Measurements from ENCODE around the gene ATG16L2. TPM values are rescaled to one million over a fixed set of nuclear protein-coding genes. Genes with fewer than 3 reads are reported as not detected.

Gene ATG16L2
- total RNA-seq, 1 donor from 2014 or later: 9.6 TPM

GRCh38 chr11:72867970-72868369, 53.8 kb downstream of the ATG16L2 start:
- peaks cover 15% of the 10 kb centered on the region for H3K4me1 ChIP-seq (ENCODE audit: insufficient read depth, low read length)
- no peaks in the 10 kb centered on the region for H3K9me3 ChIP-seq (ENCODE audit: insufficient read depth, low read depth, low read length)
- H4K20me1 ChIP-seq (ENCODE audit: insufficient read depth, low read length): no peaks in the 10 kb centered on the region
- H3K36me3 ChIP-seq (ENCODE audit: insufficient read depth, low read length): no peaks in the 10 kb centered on the region
- Mint-ChIP-seq H3K27me3 (ENCODE audit: low read depth, unreplicated experiment) (no peaks in the 10 kb centered on the region), H3K36me3 (ENCODE audit: low read depth, unreplicated experiment) (peaks cover 10% of the 10 kb centered on the region), H3K4me1 (ENCODE audit: low read depth, unreplicated experiment) (no peaks in the 10 kb centered on the region), H3K27ac (ENCODE audit: unreplicated experiment) (no peak overlapping the region), H3K4me3 (ENCODE audit: unreplicated experiment) (no peak overlapping the region), H3K9me3 (ENCODE audit: unreplicated experiment) (no peaks in the 10 kb centered on the region)
- DNase-seq (ENCODE audit: low read depth): no peak
- H2AFZ ChIP-seq (ENCODE audit: low read depth, low read length): no peak overlapping the region
- no peaks in the 10 kb centered on the region for H3K79me2 ChIP-seq (ENCODE audit: insufficient read depth, low read length)
- no peak overlapping the region for H3K9ac ChIP-seq (ENCODE audit: low read length)
- H3K27me3 ChIP-seq (ENCODE audit: insufficient read depth, low read length): no peaks in the 10 kb centered on the region
- no peak overlapping the region for H3K4me2 ChIP-seq (ENCODE audit: low read length)
- no peak overlapping the region for H3K4me3 ChIP-seq (ENCODE audit: insufficient read depth, low read depth, low read length)
- no peak for TF ChIP-seq CTCF (IDR thresholded peaks at IDR 0.05; ENCODE audit: insufficient read depth, low read depth, low read length)
- TF ChIP-seq EZH2 (IDR thresholded peaks at IDR 0.05; ENCODE audit: insufficient read depth, low read length): no peak
- FAIRE-seq: no peak
- no peak overlapping the region for H3K27ac ChIP-seq (ENCODE audit: low read depth, low read length)

GRCh38 chr11:72869831-72870230, 55.6 kb downstream of the ATG16L2 start:
- Mint-ChIP-seq H3K36me3 (ENCODE audit: low read depth, unreplicated experiment) (peaks cover 10% of the 10 kb centered on the region), H3K9me3 (ENCODE audit: unreplicated experiment) (no peaks in the 10 kb centered on the region), H3K27ac (ENCODE audit: unreplicated experiment) (no peak overlapping the region), H3K4me1 (ENCODE audit: low read depth, unreplicated experiment) (no peaks in the 10 kb centered on the region), H3K27me3 (ENCODE audit: low read depth, unreplicated experiment) (no peaks in the 10 kb centered on the region), H3K4me3 (ENCODE audit: unreplicated experiment) (no peak overlapping the region)
- no peak overlapping the region for H3K4me2 ChIP-seq (ENCODE audit: low read length)
- H4K20me1 ChIP-seq (ENCODE audit: insufficient read depth, low read length): no peaks in the 10 kb centered on the region
- no peaks in the 10 kb centered on the region for H3K27me3 ChIP-seq (ENCODE audit: insufficient read depth, low read length)
- no peak overlapping the region for H2AFZ ChIP-seq (ENCODE audit: low read depth, low read length)
- DNase-seq (ENCODE audit: low read depth): no peak
- no peaks in the 10 kb centered on the region for H3K9me3 ChIP-seq (ENCODE audit: insufficient read depth, low read depth, low read length)
- H3K27ac ChIP-seq (ENCODE audit: low read depth, low read length): no peak overlapping the region
- peaks cover 7% of the 10 kb centered on the region for H3K4me1 ChIP-seq (ENCODE audit: insufficient read depth, low read length)
- no peak for TF ChIP-seq CTCF (IDR thresholded peaks at IDR 0.05; ENCODE audit: insufficient read depth, low read depth, low read length)
- no peak for TF ChIP-seq EZH2 (IDR thresholded peaks at IDR 0.05; ENCODE audit: insufficient read depth, low read length)
- no peaks in the 10 kb centered on the region for H3K36me3 ChIP-seq (ENCODE audit: insufficient read depth, low read length)
- no peaks in the 10 kb centered on the region for H3K79me2 ChIP-seq (ENCODE audit: insufficient read depth, low read length)
- FAIRE-seq: no peak
- H3K4me3 ChIP-seq (ENCODE audit: insufficient read depth, low read depth, low read length): no peak overlapping the region
- no peak overlapping the region for H3K9ac ChIP-seq (ENCODE audit: low read length)

- no peaks in the 10 kb centered on the region for H3K4me1 Mint-ChIP-seq (ENCODE audit: low read depth, unreplicated experiment)
- Histone ChIP-seq H3K4me3 (ENCODE audit: insufficient read depth, low read depth, low read length) (no peak overlapping the region), H3K9ac (ENCODE audit: low read length) (no peak overlapping the region), H3K4me1 (ENCODE audit: insufficient read depth, low read length) (no peaks in the 10 kb centered on the region), H2AFZ (ENCODE audit: low read depth, low read length) (no peak overlapping the region), H3K27me3 (ENCODE audit: insufficient read depth, low read length) (no peaks in the 10 kb centered on the region), H3K4me2 (ENCODE audit: low read length) (no peak overlapping the region), H3K9me3 (ENCODE audit: insufficient read depth, low read depth, low read length) (no peaks in the 10 kb centered on the region), H3K36me3 (ENCODE audit: insufficient read depth, low read length) (no peaks in the 10 kb centered on the region), H4K20me1 (ENCODE audit: insufficient read depth, low read length) (no peaks in the 10 kb centered on the region), H3K79me2 (ENCODE audit: insufficient read depth, low read length) (no peaks in the 10 kb centered on the region), H3K27ac (ENCODE audit: low read depth, low read length) (no peak overlapping the region)
- DNase-seq (ENCODE audit: low read depth) (no peak), FAIRE-seq (no peak)
- no peak for TF ChIP-seq EZH2 (IDR thresholded peaks at IDR 0.05; ENCODE audit: insufficient read depth, low read length)
- no peak for TF ChIP-seq CTCF (IDR thresholded peaks at IDR 0.05; ENCODE audit: insufficient read depth, low read depth, low read length)
- H3K9me3 Mint-ChIP-seq (ENCODE audit: unreplicated experiment): no peaks in the 10 kb centered on the region
- H3K36me3 Mint-ChIP-seq (ENCODE audit: low read depth, unreplicated experiment): peaks cover 10% of the 10 kb centered on the region
- H3K27me3 Mint-ChIP-seq (ENCODE audit: low read depth, unreplicated experiment): no peaks in the 10 kb centered on the region
- H3K4me3 Mint-ChIP-seq (ENCODE audit: unreplicated experiment): no peak overlapping the region
- H3K27ac Mint-ChIP-seq (ENCODE audit: unreplicated experiment): no peak overlapping the region
Measured at GRCh38 chr11:72871119-72871518, 56.9 kb downstream of the ATG16L2 start.

Measured in astrocyte (in vitro differentiated cells and primary cell).